ENCODE data around the gene GNMT. TPM values are rescaled to one million over a fixed set of nuclear protein-coding genes. Genes with fewer than 3 reads are reported as not detected.

GNMT gene
- total and polyA plus RNA-seq, 4 donors: 0.20 to 5.1 (median 1.8) TPM

DNA sequence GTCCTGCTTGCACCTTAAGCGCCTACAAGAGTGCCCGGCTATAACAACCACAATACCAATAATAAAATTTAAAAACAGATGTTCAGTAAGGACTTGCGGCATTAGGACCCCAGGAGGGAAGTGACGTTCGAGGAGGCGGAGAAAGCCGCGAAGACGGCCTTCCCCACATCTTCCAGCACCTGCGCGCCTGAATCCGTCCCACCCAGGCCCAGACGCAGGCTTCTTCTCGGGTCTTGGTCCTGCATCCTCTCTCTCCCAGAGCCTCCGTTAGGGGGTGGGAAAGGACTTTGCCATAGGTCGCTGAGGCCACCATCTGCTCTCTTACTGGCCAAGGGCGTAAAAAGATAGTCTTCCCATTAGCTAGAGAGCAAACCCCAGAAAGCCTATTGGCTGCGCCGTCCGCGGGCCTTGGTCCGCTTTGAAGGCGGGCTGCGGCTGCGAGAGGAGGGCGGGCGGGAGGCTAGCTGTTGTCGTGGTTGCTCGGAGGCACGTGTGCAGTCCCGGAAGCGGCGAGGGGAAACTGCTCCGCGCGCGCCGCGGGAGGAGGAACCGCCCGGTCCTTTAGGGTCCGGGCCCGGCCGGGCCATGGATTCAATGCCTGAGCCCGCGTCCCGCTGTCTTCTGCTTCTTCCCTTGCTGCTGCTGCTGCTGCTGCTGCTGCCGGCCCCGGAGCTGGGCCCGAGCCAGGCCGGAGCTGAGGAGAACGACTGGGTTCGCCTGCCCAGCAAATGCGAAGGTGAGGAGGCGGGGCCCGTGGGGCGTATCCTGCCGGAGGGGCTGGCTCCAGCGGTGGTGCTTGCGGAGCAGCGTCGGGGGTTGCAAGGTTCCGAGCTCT is 31.4 kb upstream of the GNMT start, which contains the start of gene CNPY3:
Gene CNPY3 (plus strand): TSS at position 495 of the 835 bp plus-strand sequence. CDS start 91 bp downstream, at position 586.
- H3K9me3 ChIP-seq (ENCODE audit: control insufficient read depth, insufficient read depth, low read length): no peaks in the 10 kb centered on the region
- H3K27me3 ChIP-seq (ENCODE audit: control insufficient read depth, insufficient read depth, low read length): peaks cover 4% of the 10 kb centered on the region
- WGBS (ENCODE audit: insufficient coverage): under 1% methylated on average over 48 of the region's 63 CpGs
- peak within 1 kb of the TSS; percentile 98 for H3K27ac ChIP-seq (ENCODE audit: low read depth, low read length)
- peaks cover 23% of the 10 kb centered on the region for H3K4me1 ChIP-seq (ENCODE audit: control insufficient read depth, insufficient read depth, low read length)
- peaks cover 4% of the 10 kb centered on the region for H3K36me3 ChIP-seq (ENCODE audit: control insufficient read depth, insufficient read depth, low read length)
- peak within 1 kb of the TSS; percentile 79 for H3K4me3 ChIP-seq (ENCODE audit: low read depth, low read length)
- peak; percentile 91 to 99 (median 93) for DNase-seq (ENCODE audit: low read depth in 4 of 6, low spot score in 6 of 6)

DNA sequence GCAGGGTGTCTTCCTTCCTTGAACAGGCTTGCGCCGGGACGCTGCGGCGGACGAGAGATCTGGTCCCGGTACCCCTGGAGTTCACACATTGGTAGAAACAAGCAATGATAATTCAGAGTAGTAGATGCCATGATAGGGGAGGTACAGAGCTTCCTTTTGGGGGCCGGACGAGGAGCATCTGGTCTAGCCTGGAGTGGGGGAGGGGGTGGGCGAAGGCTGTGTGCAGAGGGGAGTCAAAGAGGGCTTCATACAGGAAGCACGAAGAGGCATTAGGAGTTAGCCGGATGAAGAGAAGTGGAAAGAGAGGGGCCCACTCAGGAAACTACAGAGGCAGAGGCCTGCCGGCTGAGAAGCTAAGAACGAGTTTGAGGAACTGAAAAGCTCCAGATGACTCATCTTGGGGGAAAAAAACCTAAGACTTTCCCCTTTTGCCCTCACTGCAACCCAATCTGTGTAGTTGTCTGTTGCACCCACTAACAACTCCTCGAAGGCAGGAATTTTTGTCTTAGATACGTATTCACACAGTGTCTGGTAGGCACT is 30.7 kb upstream of the GNMT start:
- Histone ChIP-seq H3K27ac (ENCODE audit: low read depth, low read length) (peak overlapping the region; percentile 98), H3K4me1 (ENCODE audit: control insufficient read depth, insufficient read depth, low read length) (peaks cover 23% of the 10 kb centered on the region), H3K9me3 (ENCODE audit: control insufficient read depth, insufficient read depth, low read length) (no peaks in the 10 kb centered on the region), H3K36me3 (ENCODE audit: control insufficient read depth, insufficient read depth, low read length) (peaks cover 9% of the 10 kb centered on the region), H3K4me3 (ENCODE audit: low read depth, low read length) (peak overlapping the region; percentile 79), H3K27me3 (ENCODE audit: control insufficient read depth, insufficient read depth, low read length) (peaks cover 4% of the 10 kb centered on the region)
- peak in 5 of 6 donors; percentile 19 to 83 (median 46) for DNase-seq (ENCODE audit: low read depth in 4 of 6, low spot score in 6 of 6)
- 0% methylated on average over 9 of the region's 16 CpGs for WGBS (ENCODE audit: insufficient coverage)

DNA sequence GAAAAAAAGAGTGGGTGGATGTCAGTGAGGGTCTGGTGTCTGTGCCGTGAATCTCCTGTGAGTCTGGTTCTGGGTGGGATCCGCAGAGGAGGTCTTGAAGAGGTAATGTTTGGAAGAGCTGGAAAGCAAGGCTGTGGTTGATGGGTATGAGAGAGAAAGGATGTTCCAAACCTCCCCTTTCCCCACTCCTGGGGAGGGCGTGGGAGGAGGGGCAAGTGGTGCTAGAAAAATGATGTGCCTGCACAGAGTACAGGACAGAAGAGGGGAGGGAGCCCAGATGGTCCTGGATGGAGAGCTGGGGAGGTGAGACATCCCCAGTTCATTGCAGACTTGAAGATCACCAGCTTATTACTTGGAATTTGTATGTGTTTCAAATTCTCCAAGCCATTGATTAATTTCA is 28.1 kb upstream of the GNMT start:
- Histone ChIP-seq H3K36me3 (ENCODE audit: control insufficient read depth, insufficient read depth, low read length) (peaks cover 25% of the 10 kb centered on the region), H3K9me3 (ENCODE audit: control insufficient read depth, insufficient read depth, low read length) (no peaks in the 10 kb centered on the region), H3K4me3 (ENCODE audit: low read depth, low read length) (no peak overlapping the region), H3K27ac (ENCODE audit: low read depth, low read length) (no peak overlapping the region), H3K27me3 (ENCODE audit: control insufficient read depth, insufficient read depth, low read length) (no peaks in the 10 kb centered on the region), H3K4me1 (ENCODE audit: control insufficient read depth, insufficient read depth, low read length) (peaks cover 23% of the 10 kb centered on the region)
- WGBS (ENCODE audit: insufficient coverage): no CpG with 5 or more reads among the region's 3 CpGs
- DNase-seq (ENCODE audit: low read depth in 4 of 6, low spot score in 6 of 6): no peak

DNA sequence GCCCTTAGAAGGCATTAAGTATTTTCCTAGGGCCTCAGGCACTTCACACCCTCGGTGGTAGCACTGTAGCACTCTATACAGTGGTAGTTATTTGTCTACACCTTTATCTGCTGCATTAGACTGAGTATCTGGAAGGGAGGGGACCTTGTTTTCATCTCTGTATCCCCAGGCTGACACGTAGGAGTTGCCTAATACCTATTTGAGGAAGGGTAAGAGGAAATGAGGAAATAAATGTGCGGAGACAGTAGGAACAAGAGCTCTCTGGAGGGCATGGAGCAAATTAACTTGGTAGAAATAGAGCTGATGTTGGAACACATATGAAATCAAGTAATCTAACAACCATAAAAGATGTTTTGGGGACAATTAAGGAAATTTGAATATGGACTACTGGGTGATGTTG is 27.3 kb upstream of the GNMT start:
- Histone ChIP-seq H3K4me1 (ENCODE audit: control insufficient read depth, insufficient read depth, low read length) (peaks cover 20% of the 10 kb centered on the region), H3K27me3 (ENCODE audit: control insufficient read depth, insufficient read depth, low read length) (no peaks in the 10 kb centered on the region), H3K27ac (ENCODE audit: low read depth, low read length) (no peak overlapping the region), H3K9me3 (ENCODE audit: control insufficient read depth, insufficient read depth, low read length) (no peaks in the 10 kb centered on the region), H3K36me3 (ENCODE audit: control insufficient read depth, insufficient read depth, low read length) (peaks cover 33% of the 10 kb centered on the region), H3K4me3 (ENCODE audit: low read depth, low read length) (no peak overlapping the region)
- peak in 3 of 6 donors; percentile 26 to 94 (median 27) for DNase-seq (ENCODE audit: low read depth in 4 of 6, low spot score in 6 of 6)
- 59% methylated on average over 2 of the region's 3 CpGs for WGBS (ENCODE audit: insufficient coverage)

DNA sequence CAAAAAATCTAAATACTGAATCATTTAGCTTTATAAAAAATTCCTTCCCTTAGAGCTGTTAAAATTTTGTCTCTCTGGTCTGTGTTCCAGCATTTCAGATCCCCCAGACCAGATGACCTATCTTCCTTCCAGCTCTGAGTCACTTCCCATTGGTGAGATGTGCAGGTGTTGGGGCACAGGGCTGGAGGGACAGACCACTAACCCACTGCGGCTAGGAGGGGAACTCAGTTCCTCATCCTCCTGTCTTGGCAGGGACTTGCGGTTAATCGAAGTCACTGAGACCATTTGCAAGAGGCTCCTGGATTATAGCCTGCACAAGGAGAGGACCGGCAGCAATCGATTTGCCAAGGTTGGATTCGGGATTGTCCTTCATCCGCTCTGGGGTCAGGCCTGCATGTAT is 25.2 kb upstream of the GNMT start:
- 100% methylated on average over 3 of the region's 7 CpGs for WGBS (ENCODE audit: insufficient coverage)
- DNase-seq (ENCODE audit: low read depth in 4 of 6, low spot score in 6 of 6): no peak
- H3K27me3 ChIP-seq (ENCODE audit: control insufficient read depth, insufficient read depth, low read length): no peaks in the 10 kb centered on the region
- peaks cover 17% of the 10 kb centered on the region for H3K4me1 ChIP-seq (ENCODE audit: control insufficient read depth, insufficient read depth, low read length)
- no peak overlapping the region for H3K4me3 ChIP-seq (ENCODE audit: low read depth, low read length)
- H3K27ac ChIP-seq (ENCODE audit: low read depth, low read length): no peak overlapping the region
- H3K9me3 ChIP-seq (ENCODE audit: control insufficient read depth, insufficient read depth, low read length): no peaks in the 10 kb centered on the region
- peaks cover 53% of the 10 kb centered on the region for H3K36me3 ChIP-seq (ENCODE audit: control insufficient read depth, insufficient read depth, low read length)

DNA sequence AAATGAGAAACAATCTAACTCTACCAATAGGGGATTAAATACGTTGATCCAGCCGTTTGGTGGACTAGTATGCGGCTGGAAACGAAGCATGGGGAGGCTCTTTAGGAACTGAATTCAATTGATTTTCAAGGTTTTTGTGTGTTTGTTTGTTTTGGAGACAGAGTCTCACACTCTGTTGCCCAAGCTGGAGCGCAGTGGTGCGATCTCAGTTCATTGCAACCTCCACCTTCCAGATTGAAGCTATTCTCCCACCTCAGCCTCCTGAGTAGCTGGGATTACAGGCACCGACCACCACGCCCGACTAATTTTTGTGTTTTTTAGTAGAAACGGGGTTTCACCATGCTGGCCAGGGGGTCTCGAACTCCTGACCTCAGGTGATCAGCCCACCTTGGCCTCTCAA is 24.2 kb upstream of the GNMT start:
- Histone ChIP-seq H3K4me1 (ENCODE audit: control insufficient read depth, insufficient read depth, low read length) (peaks cover 6% of the 10 kb centered on the region), H3K27me3 (ENCODE audit: control insufficient read depth, insufficient read depth, low read length) (no peaks in the 10 kb centered on the region), H3K27ac (ENCODE audit: low read depth, low read length) (no peak overlapping the region), H3K4me3 (ENCODE audit: low read depth, low read length) (no peak overlapping the region), H3K9me3 (ENCODE audit: control insufficient read depth, insufficient read depth, low read length) (no peaks in the 10 kb centered on the region), H3K36me3 (ENCODE audit: control insufficient read depth, insufficient read depth, low read length) (peaks cover 57% of the 10 kb centered on the region)
- DNase-seq (ENCODE audit: low read depth in 4 of 6, low spot score in 6 of 6): no peak
- 98% methylated on average over 8 of the region's 11 CpGs for WGBS (ENCODE audit: insufficient coverage)

DNA sequence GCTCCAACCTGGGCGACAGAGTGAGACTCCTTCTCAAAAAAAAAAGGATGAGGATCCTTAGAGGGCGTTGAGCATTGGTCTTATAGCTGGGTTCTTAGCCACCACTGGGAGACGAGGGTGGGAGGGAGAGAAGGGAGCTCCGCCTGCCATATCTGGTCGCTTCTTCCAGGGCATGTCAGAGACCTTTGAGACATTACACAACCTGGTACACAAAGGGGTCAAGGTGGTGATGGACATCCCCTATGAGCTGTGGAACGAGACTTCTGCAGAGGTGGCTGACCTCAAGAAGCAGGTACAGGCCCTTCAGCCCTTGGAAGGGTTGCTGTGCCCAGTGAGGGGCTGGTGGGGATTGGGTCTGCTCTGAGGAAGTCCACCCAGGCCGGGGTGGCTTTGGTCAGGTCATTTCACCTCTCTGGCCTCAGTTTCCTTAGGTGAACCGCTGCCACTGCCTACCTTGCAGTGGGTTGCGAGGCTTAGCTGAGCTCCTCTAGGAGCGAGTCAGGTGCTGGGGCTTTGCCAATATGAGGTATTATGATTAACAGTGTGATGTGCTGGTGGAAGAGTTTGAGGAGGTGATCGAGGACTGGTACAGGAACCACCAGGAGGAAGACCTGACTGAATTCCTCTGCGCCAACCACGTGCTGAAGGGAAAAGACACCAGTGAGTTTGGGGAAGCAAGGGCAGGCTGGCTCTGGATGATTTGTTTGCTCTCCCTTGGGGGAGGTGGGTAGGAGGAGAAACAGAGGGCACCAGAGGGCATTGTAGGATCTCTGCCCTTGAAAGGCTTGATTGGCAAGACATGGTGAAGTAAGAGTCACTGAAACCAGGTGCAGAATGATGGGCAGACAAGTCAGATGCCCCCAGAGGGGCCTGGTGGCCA is 22.8 kb upstream of the GNMT start:
- Histone ChIP-seq H3K4me3 (ENCODE audit: low read depth, low read length) (no peak overlapping the region), H3K27me3 (ENCODE audit: control insufficient read depth, insufficient read depth, low read length) (no peaks in the 10 kb centered on the region), H3K4me1 (ENCODE audit: control insufficient read depth, insufficient read depth, low read length) (no peaks in the 10 kb centered on the region), H3K36me3 (ENCODE audit: control insufficient read depth, insufficient read depth, low read length) (peaks cover 62% of the 10 kb centered on the region), H3K27ac (ENCODE audit: low read depth, low read length) (no peak overlapping the region), H3K9me3 (ENCODE audit: control insufficient read depth, insufficient read depth, low read length) (no peaks in the 10 kb centered on the region)
- DNase-seq (ENCODE audit: low read depth in 4 of 6, low spot score in 6 of 6): no peak
- 95% methylated on average over 10 of the region's 13 CpGs for WGBS (ENCODE audit: insufficient coverage)

DNA sequence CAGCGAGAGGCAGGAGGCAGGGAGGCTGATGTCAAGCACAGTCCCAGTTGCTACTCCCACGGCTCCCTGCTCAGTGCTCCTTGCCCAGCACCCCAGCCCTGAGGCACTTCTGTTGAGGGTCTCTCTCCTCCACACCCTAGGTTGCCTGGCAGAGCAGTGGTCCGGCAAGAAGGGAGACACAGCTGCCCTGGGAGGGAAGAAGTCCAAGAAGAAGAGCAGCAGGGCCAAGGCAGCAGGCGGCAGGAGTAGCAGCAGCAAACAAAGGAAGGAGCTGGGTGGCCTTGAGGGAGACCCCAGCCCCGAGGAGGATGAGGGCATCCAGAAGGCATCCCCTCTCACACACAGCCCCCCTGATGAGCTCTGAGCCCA is 22.1 kb upstream of the GNMT start:
- Histone ChIP-seq H3K36me3 (ENCODE audit: control insufficient read depth, insufficient read depth, low read length) (peaks cover 63% of the 10 kb centered on the region), H3K9me3 (ENCODE audit: control insufficient read depth, insufficient read depth, low read length) (no peaks in the 10 kb centered on the region), H3K27ac (ENCODE audit: low read depth, low read length) (no peak overlapping the region), H3K27me3 (ENCODE audit: control insufficient read depth, insufficient read depth, low read length) (no peaks in the 10 kb centered on the region), H3K4me1 (ENCODE audit: control insufficient read depth, insufficient read depth, low read length) (no peaks in the 10 kb centered on the region), H3K4me3 (ENCODE audit: low read depth, low read length) (no peak overlapping the region)
- DNase-seq (ENCODE audit: low read depth in 4 of 6, low spot score in 6 of 6): no peak
- 94% methylated on average over 4 of the region's 5 CpGs for WGBS (ENCODE audit: insufficient coverage)

DNA sequence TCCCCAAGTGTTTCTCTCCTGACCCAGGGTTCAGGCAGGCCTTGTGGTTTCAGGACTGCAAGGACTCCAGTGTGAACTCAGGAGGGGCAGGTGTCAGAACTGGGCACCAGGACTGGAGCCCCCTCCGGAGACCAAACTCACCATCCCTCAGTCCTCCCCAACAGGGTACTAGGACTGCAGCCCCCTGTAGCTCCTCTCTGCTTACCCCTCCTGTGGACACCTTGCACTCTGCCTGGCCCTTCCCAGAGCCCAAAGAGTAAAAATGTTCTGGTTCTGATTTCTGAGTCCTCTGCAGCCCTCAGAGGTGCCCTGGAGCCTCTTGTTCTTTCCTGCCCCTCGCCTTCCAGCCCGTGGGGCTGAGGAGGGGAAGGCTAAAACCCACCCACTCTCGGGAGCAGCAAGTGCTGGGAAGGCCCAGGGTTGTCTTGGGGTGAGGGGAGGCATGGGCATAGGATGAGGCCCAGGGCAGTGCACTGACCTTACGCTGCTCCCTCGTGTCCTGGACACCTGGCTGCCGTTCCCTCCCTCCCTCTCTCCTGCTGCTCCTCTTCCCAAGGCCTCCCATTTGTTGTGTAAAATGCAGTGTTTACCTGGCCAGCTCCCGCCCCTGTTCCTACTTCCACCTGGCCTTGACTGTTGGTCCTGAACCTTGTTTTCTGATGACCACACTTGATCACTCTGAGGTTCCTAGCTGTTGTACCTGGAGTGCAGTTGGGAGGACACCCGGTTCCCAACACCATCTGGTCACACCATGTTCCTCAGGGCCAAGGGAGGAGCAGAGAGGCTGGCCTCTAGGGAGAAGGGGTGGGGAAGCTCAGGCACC is 21.4 kb upstream of the GNMT start:
- WGBS (ENCODE audit: insufficient coverage): 75% methylated on average over 7 of the region's 9 CpGs
- no peaks in the 10 kb centered on the region for H3K9me3 ChIP-seq (ENCODE audit: control insufficient read depth, insufficient read depth, low read length)
- no peak overlapping the region for H3K27ac ChIP-seq (ENCODE audit: low read depth, low read length)
- no peaks in the 10 kb centered on the region for H3K4me1 ChIP-seq (ENCODE audit: control insufficient read depth, insufficient read depth, low read length)
- no peak for DNase-seq (ENCODE audit: low read depth in 4 of 6, low spot score in 6 of 6)
- peaks cover 67% of the 10 kb centered on the region for H3K36me3 ChIP-seq (ENCODE audit: control insufficient read depth, insufficient read depth, low read length)
- H3K4me3 ChIP-seq (ENCODE audit: low read depth, low read length): no peak overlapping the region
- H3K27me3 ChIP-seq (ENCODE audit: control insufficient read depth, insufficient read depth, low read length): no peaks in the 10 kb centered on the region
